ENCODE results near the gene MYO3B.

GRCh38 chr2:170147576-170147975 is 30.4 kb upstream of the MYO3B start:
- no peak for TF ChIP-seq CTCF (IDR thresholded peaks at IDR 0.05)
- TF ChIP-seq POLR2A (IDR thresholded peaks at IDR 0.05): no peak
